ENCODE data around the gene TMEM184C. TPM values are rescaled to one million over a fixed set of nuclear protein-coding genes. Genes with fewer than 3 reads are reported as not detected.

The TMEM184C gene
- total RNA-seq, 1 donor from 2014 or later = 39.7 TPM

GRCh38 chr4:147643616-147644015 lies 26.4 kb downstream of the TMEM184C start:
- H3K4me1 Mint-ChIP-seq (ENCODE audit: unreplicated experiment) = peaks cover 14% of the 10 kb centered on the region
- TF ChIP-seq, protein P1, sequence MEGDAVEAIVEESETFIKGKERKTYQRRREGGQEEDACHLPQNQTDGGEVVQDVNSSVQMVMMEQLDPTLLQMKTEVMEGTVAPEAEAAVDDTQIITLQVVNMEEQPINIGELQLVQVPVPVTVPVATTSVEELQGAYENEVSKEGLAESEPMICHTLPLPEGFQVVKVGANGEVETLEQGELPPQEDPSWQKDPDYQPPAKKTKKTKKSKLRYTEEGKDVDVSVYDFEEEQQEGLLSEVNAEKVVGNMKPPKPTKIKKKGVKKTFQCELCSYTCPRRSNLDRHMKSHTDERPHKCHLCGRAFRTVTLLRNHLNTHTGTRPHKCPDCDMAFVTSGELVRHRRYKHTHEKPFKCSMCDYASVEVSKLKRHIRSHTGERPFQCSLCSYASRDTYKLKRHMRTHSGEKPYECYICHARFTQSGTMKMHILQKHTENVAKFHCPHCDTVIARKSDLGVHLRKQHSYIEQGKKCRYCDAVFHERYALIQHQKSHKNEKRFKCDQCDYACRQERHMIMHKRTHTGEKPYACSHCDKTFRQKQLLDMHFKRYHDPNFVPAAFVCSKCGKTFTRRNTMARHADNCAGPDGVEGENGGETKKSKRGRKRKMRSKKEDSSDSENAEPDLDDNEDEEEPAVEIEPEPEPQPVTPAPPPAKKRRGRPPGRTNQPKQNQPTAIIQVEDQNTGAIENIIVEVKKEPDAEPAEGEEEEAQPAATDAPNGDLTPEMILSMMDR (IDR thresholded peaks at IDR 0.05) = no peak
- no peaks in the 10 kb centered on the region for H3K9me3 Mint-ChIP-seq (ENCODE audit: unreplicated experiment)
- peaks cover 35% of the 10 kb centered on the region for H3K36me3 Mint-ChIP-seq (ENCODE audit: unreplicated experiment)
- H3K4me3 Mint-ChIP-seq (ENCODE audit: unreplicated experiment) = no peak overlapping the region
- DNase-seq (ENCODE audit: extremely low spot score, unreplicated experiment) = no peak
- no peaks in the 10 kb centered on the region for H3K27me3 Mint-ChIP-seq (ENCODE audit: unreplicated experiment)
- no peak overlapping the region for H3K27ac Mint-ChIP-seq (ENCODE audit: unreplicated experiment)

DNA sequence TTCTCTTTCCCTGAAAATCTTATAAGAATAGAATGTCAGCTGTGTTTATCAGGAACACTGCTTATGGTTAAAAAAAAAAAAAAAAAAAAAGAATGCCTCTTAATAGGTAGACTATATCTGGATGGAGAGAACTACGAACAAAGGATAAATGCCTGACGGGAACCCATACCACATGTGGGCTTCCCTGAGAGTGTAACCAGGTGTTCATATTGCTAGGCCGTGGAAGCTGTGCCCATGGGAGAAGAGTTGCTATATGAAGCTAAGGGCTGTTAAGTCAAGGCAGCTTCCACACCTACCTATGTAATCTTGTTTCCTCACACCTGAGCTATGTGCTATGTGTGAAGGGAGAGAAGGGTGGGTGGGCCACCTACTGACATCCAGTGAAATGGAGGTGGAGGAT lies 27.3 kb downstream of the TMEM184C start:
- H3K27ac Mint-ChIP-seq (ENCODE audit: unreplicated experiment) = no peak overlapping the region
- H3K4me1 Mint-ChIP-seq (ENCODE audit: unreplicated experiment) = peaks cover 8% of the 10 kb centered on the region
- peaks cover 37% of the 10 kb centered on the region for H3K36me3 Mint-ChIP-seq (ENCODE audit: unreplicated experiment)

GRCh38 chr4:147645099-147645498 lies 27.9 kb downstream of the TMEM184C start:
- H3K4me1 Mint-ChIP-seq (ENCODE audit: unreplicated experiment) = peaks cover 4% of the 10 kb centered on the region
- H3K27me3 Mint-ChIP-seq (ENCODE audit: unreplicated experiment) = no peaks in the 10 kb centered on the region
- DNase-seq (ENCODE audit: extremely low spot score, unreplicated experiment) = no peak
- no peaks in the 10 kb centered on the region for H3K9me3 Mint-ChIP-seq (ENCODE audit: unreplicated experiment)
- TF ChIP-seq, protein P1 (IDR thresholded peaks at IDR 0.05) = no peak
- H3K27ac Mint-ChIP-seq (ENCODE audit: unreplicated experiment) = no peak overlapping the region
- H3K4me3 Mint-ChIP-seq (ENCODE audit: unreplicated experiment) = no peak overlapping the region
- peaks cover 35% of the 10 kb centered on the region for H3K36me3 Mint-ChIP-seq (ENCODE audit: unreplicated experiment)

More for the DNA sequence above, 27.3 kb downstream of the TMEM184C start:
- Mint-ChIP-seq H3K4me3 (ENCODE audit: unreplicated experiment) (no peak overlapping the region), H3K9me3 (ENCODE audit: unreplicated experiment) (no peaks in the 10 kb centered on the region), H3K27me3 (ENCODE audit: unreplicated experiment) (no peaks in the 10 kb centered on the region)
- TF ChIP-seq, protein P1 (IDR thresholded peaks at IDR 0.05) = no peak
- DNase-seq (ENCODE audit: extremely low spot score, unreplicated experiment) = no peak

GRCh38 chr4:147648656-147649055 lies 31.5 kb downstream of the TMEM184C start:
- DNase-seq (ENCODE audit: extremely low spot score, unreplicated experiment) = no peak
- H3K4me1 Mint-ChIP-seq (ENCODE audit: unreplicated experiment) = peaks cover 3% of the 10 kb centered on the region
- no peaks in the 10 kb centered on the region for H3K9me3 Mint-ChIP-seq (ENCODE audit: unreplicated experiment)
- H3K27ac Mint-ChIP-seq (ENCODE audit: unreplicated experiment) = no peak overlapping the region
- TF ChIP-seq, protein P1 (IDR thresholded peaks at IDR 0.05) = no peak
- peaks cover 35% of the 10 kb centered on the region for H3K36me3 Mint-ChIP-seq (ENCODE audit: unreplicated experiment)
- H3K4me3 Mint-ChIP-seq (ENCODE audit: unreplicated experiment) = no peak overlapping the region
- H3K27me3 Mint-ChIP-seq (ENCODE audit: unreplicated experiment) = no peaks in the 10 kb centered on the region

- no peaks in the 10 kb centered on the region for H3K9me3 Mint-ChIP-seq (ENCODE audit: unreplicated experiment)
- no peak overlapping the region for H3K4me3 Mint-ChIP-seq (ENCODE audit: unreplicated experiment)
- TF ChIP-seq, protein P1 (IDR thresholded peaks at IDR 0.05) = no peak
- no peak overlapping the region for H3K27ac Mint-ChIP-seq (ENCODE audit: unreplicated experiment)
- no peaks in the 10 kb centered on the region for H3K27me3 Mint-ChIP-seq (ENCODE audit: unreplicated experiment)
- peaks cover 3% of the 10 kb centered on the region for H3K4me1 Mint-ChIP-seq (ENCODE audit: unreplicated experiment)
- H3K36me3 Mint-ChIP-seq (ENCODE audit: unreplicated experiment) = peaks cover 39% of the 10 kb centered on the region
- DNase-seq (ENCODE audit: extremely low spot score, unreplicated experiment) = no peak
Measured at GRCh38 chr4:147651563-147651962, 34.4 kb downstream of the TMEM184C start.
